BJ (cell line): ENCODE measurements around the gene HIPK3. TPM values are rescaled to one million over a fixed set of nuclear protein-coding genes. Genes with fewer than 3 reads are reported as not detected.
"Not testable (repeated sequence)": the region's sequence is repeated elsewhere in the genome, so short reads cannot be mapped to it uniquely, and the experiment has no call there.

Source experiments
- CTCF ChIA-PET: fragments of 350-600 bp; formaldehyde crosslinking; extraction: SDS; loops from one replicate; lab custom pipeline; 2021; ENCODE audit warnings: antibody characterized with exemption, inconsistent platforms; lab: Yijun Ruan, JAX
- POLR2A ChIA-PET: fragments of 300-600 bp; sonication (Branson Sonifier 250); formaldehyde crosslinking; extraction: SDS; loops from one replicate; lab custom pipeline; 2021; ENCODE audit warnings: antibody characterized with exemption; lab: Charles Lee
- DNase-seq: peaks from one replicate; pipeline ENCODE4 v3.0.0-alpha.2; 2011; ENCODE audit warnings: low read depth
- H3K27me3 ChIP-seq: 2 replicates; pipeline ENCODE4 v1.6.0; 2011; ENCODE audit warnings: low read length; ENCODE audit not compliant: control insufficient read depth, insufficient read depth
- H3K36me3 ChIP-seq: 2 replicates; pipeline ENCODE4 v1.5.1; 2011; ENCODE audit warnings: low read length; ENCODE audit not compliant: control insufficient read depth, insufficient read depth
- H3K4me3 ChIP-seq: 2 replicates; pipeline ENCODE4 v1.5.1; 2011; ENCODE audit warnings: low read depth, mild to moderate bottlenecking, control low read depth, low read length
- CTCF ChIP-seq: IDR thresholded peaks from 2 replicates; pipeline ENCODE4 v1.5.1; 2011; ENCODE audit warnings: low read depth, mild to moderate bottlenecking, control low read depth, inconsistent platforms, low read length, moderate library complexity; ENCODE audit not compliant: insufficient read depth
- polyA plus RNA-seq: library from polyadenylated mRNA; depleted of rRNA; stranded (reverse); fragments of >200 nt; gene quantifications from 2 replicates; pipeline ENCODE4 v1.2.3, GENCODE V29; 2011

The HIPK3 gene
- polyA plus RNA-seq, 1 experiment, result 18.9 TPM

- no peak for DNase-seq
- ChIA-PET CTCF (no interaction called here), POLR2A (no interaction called here)
- TF ChIP-seq CTCF, result no peak
- no peak overlapping the region for H3K4me3 ChIP-seq
- no peaks in the 10 kb centered on the region for H3K36me3 ChIP-seq
- H3K27me3 ChIP-seq, result no peaks in the 10 kb centered on the region
Measured at GRCh38 chr11:33296695-33297094, 39.5 kb downstream of the HIPK3 start.

- Histone ChIP-seq H3K4me3 (no peak overlapping the region), H3K36me3 (no peaks in the 10 kb centered on the region), H3K27me3 (no peaks in the 10 kb centered on the region)
- POLR2A ChIA-PET, result interaction anchor here (0.6 kb wide), 1 partner anchor 77 kb away, joined by 4 read pairs; no protein-coding TSS in a partner anchor
- CTCF ChIA-PET, result no interaction called here
- no peak for DNase-seq
- TF ChIP-seq CTCF, result no peak
Measured at GRCh38 chr11:33303541-33303940, 46.4 kb downstream of the HIPK3 start.

- DNase-seq, POLR2A ChIA-PET, H3K27me3 ChIP-seq, CTCF ChIA-PET, H3K4me3 ChIP-seq, H3K36me3 ChIP-seq: not testable (repeated sequence)
Measured at GRCh38 chr11:33306821-33307220, 49.6 kb downstream of the HIPK3 start.

DNA sequence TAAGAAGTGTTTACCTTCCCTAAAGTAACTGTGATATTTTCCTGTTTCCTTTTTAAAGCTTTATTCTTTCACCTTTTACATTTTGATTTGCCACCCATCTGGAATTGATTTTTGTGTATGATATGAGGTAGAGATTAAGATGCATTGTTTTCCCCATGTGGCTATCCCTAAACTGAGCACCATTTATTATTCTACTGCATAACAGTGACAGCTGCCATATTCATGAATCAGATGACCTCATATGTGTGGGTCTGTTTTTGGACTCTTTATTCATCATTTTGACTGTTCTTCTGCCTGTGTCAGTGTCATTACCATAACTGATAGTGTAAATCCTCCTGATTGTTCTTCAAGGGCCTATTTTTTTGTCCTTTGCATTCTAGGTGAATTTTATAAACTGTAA lies 50.8 kb downstream of the HIPK3 start:
- no peak for DNase-seq
- POLR2A ChIA-PET, result no interaction called here
- CTCF ChIA-PET, result no interaction called here
- Histone ChIP-seq H3K36me3 (no peaks in the 10 kb centered on the region; the same call in none of the 2 replicates), H3K27me3 (no peaks in the 10 kb centered on the region), H3K4me3 (no peak overlapping the region)
- TF ChIP-seq CTCF, result no peak

DNA sequence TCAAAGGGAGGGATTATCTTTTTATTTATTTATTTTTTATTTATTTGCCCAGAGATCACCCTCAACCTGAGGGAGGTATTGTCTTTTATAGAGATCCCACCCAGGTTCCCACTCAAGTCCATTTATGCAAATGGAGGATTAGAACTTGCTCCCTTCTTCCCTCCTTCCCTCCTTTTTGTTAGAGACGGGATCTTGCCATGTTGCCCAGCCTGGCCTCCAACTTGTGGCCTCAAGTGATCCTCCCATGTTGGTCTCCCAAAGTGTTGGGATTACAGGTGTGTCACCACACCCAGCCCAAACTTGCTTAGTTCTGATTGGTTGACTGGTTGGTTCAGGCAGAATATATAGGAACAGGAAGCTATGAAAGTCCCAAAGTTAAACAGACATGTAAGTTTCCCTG lies 51.9 kb downstream of the HIPK3 start:
- ChIA-PET CTCF (no interaction called here), POLR2A (no interaction called here)
- TF ChIP-seq CTCF, result no peak
- no peak for DNase-seq
- Histone ChIP-seq H3K36me3 (no peaks in the 10 kb centered on the region; the same call in none of the 2 replicates), H3K27me3 (no peaks in the 10 kb centered on the region), H3K4me3 (no peak overlapping the region)
